MM.1S (cell line): ENCODE data around the gene TEK.
"Not testable (repeated sequence)": the region's sequence is repeated elsewhere in the genome, so short reads cannot be mapped to it uniquely, and the experiment has no call there.

Source experiments
- DNase-seq: peaks from one replicate; pipeline ENCODE4 v3.0.0-alpha.2; 2015
- H2AFZ ChIP-seq: fragments of 300-600 bp; sonication (generic); 2 replicates; pipeline ENCODE4 v1.6.0; 2016; ENCODE audit warnings: antibody characterized with exemption, low read length
- H3F3A ChIP-seq: fragments of 300-600 bp; sonication (generic); 2 replicates; pipeline ENCODE4 v1.6.1; 2016; ENCODE audit warnings: mild to moderate bottlenecking, antibody characterized with exemption, low read length, moderate library complexity, mixed read lengths; ENCODE audit not compliant: insufficient read depth
- H3K27ac ChIP-seq: fragments of 300-600 bp; sonication (generic); 2 replicates; pipeline ENCODE4 v1.5.1; 2016; ENCODE audit warnings: mild to moderate bottlenecking, low read length
- H3K27me3 ChIP-seq: fragments of 300-600 bp; sonication (generic); replicated peaks from 2 replicates; pipeline ENCODE4 v1.6.0; 2016; ENCODE audit warnings: low read length; ENCODE audit not compliant: insufficient read depth
- H3K36me3 ChIP-seq: fragments of 300-600 bp; sonication (generic); replicated peaks from 2 replicates; pipeline ENCODE4 v1.6.1; 2016; ENCODE audit warnings: mild to moderate bottlenecking, low read length, mixed read lengths; ENCODE audit not compliant: insufficient read depth
- H3K4me1 ChIP-seq: fragments of 300-600 bp; sonication (generic); 2 replicates; pipeline ENCODE4 v1.6.1; 2016; ENCODE audit warnings: low read length, mixed read lengths
- H3K4me2 ChIP-seq: fragments of 300-600 bp; sonication (generic); 2 replicates; pipeline ENCODE4 v1.6.0; 2016; ENCODE audit warnings: low read depth, low read length
- H3K4me3 ChIP-seq: fragments of 300-600 bp; sonication (generic); 2 replicates; pipeline ENCODE4 v1.5.1; 2016; ENCODE audit warnings: low read length, mixed read lengths
- H3K79me2 ChIP-seq: fragments of 300-600 bp; sonication (generic); 2 replicates; pipeline ENCODE4 v1.6.1; 2016; ENCODE audit warnings: mixed run types, low read length, mixed read lengths
- H3K9ac ChIP-seq: fragments of 300-600 bp; sonication (generic); 2 replicates; pipeline ENCODE4 v1.6.1; 2016; ENCODE audit warnings: low read length, mixed read lengths
- H3K9me2 ChIP-seq: fragments of 300-600 bp; sonication (generic); replicated peaks from 2 replicates; pipeline ENCODE4 v1.6.1; 2016; ENCODE audit warnings: mild to moderate bottlenecking, low read length, mixed read lengths; ENCODE audit not compliant: insufficient read depth
- H3K9me3 ChIP-seq: fragments of 300-600 bp; sonication (generic); replicated peaks from 2 replicates; pipeline ENCODE4 v1.6.1; 2016; ENCODE audit warnings: mild to moderate bottlenecking, low read length, mixed read lengths; ENCODE audit not compliant: insufficient read depth
- H4K20me1 ChIP-seq: fragments of 300-600 bp; sonication (generic); 2 replicates; pipeline ENCODE4 v1.6.1; 2016; ENCODE audit warnings: mild to moderate bottlenecking, low read length, moderate library complexity, mixed read lengths; ENCODE audit not compliant: insufficient read depth
- EZH2 ChIP-seq: fragments of 300-600 bp; sonication (generic); optimal IDR thresholded peaks from 2 replicates; pipeline ENCODE3; 2017; ENCODE audit warnings: low read depth, mild to moderate bottlenecking, antibody characterized with exemption, low read length, mixed read lengths
- EZH2phosphoT487 ChIP-seq: fragments of 300-600 bp; sonication (generic); IDR thresholded peaks from 2 replicates; pipeline ENCODE4 v1.6.1; 2018; ENCODE audit warnings: antibody characterized with exemption, low read length
- TF ChIP-seq, protein P1 (sequence below): fragments of 300-600 bp; sonication (generic); IDR thresholded peaks from 2 replicates; pipeline ENCODE4 v1.5.1; 2016; ENCODE audit warnings: antibody characterized with exemption, low read length, mixed read lengths

TEK gene

DNA sequence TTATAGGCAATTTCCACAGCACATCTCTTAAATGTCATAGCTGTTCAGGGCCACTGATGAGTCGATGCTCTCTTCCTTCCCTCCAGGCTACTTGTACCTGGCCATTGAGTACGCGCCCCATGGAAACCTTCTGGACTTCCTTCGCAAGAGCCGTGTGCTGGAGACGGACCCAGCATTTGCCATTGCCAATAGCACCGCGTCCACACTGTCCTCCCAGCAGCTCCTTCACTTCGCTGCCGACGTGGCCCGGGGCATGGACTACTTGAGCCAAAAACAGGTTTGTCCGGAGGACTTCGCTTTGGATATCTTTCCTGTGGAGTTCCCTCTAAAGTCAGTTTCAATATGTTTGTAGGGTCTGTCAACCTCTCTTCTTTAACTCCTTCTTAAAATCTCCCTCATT is 103.6 kb downstream of the TEK start:
- H2AFZ ChIP-seq = no peak overlapping the region
- no peaks in the 10 kb centered on the region for H3K4me1 ChIP-seq
- H3K9me2 ChIP-seq = no peaks in the 10 kb centered on the region
- no peak for DNase-seq
- H3K9me3 ChIP-seq = no peaks in the 10 kb centered on the region
- no peaks in the 10 kb centered on the region for H3F3A ChIP-seq
- no peak overlapping the region for H3K9ac ChIP-seq
- no peaks in the 10 kb centered on the region for H3K79me2 ChIP-seq
- TF ChIP-seq, protein P1, sequence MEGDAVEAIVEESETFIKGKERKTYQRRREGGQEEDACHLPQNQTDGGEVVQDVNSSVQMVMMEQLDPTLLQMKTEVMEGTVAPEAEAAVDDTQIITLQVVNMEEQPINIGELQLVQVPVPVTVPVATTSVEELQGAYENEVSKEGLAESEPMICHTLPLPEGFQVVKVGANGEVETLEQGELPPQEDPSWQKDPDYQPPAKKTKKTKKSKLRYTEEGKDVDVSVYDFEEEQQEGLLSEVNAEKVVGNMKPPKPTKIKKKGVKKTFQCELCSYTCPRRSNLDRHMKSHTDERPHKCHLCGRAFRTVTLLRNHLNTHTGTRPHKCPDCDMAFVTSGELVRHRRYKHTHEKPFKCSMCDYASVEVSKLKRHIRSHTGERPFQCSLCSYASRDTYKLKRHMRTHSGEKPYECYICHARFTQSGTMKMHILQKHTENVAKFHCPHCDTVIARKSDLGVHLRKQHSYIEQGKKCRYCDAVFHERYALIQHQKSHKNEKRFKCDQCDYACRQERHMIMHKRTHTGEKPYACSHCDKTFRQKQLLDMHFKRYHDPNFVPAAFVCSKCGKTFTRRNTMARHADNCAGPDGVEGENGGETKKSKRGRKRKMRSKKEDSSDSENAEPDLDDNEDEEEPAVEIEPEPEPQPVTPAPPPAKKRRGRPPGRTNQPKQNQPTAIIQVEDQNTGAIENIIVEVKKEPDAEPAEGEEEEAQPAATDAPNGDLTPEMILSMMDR = no peak
- no peak for TF ChIP-seq EZH2
- no peak for TF ChIP-seq EZH2phosphoT487
- H3K27me3 ChIP-seq = no peaks in the 10 kb centered on the region
- no peak overlapping the region for H3K27ac ChIP-seq
- H3K4me2 ChIP-seq = no peak overlapping the region
- H4K20me1 ChIP-seq = no peaks in the 10 kb centered on the region
- H3K36me3 ChIP-seq = no peaks in the 10 kb centered on the region
- no peak overlapping the region for H3K4me3 ChIP-seq

DNA sequence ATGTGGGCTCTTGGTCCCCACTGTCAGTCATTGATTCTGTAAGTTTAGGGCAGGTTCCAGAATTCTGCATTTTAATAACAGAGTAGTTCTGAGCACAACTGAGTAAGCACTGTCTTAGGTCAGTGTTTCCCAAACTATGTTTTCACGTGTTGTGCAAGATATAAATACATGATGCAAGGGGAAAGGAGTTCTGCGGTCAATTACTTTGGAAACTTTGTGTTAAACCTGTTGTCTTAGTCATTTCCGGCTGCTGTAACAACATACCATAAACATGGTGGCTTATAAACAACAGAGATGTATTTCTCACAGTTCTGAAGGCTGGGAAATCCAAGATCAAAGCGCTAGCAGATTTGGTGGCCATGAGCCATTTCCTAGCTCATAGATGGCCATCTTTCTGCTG is 118.2 kb downstream of the TEK start:
- no peaks in the 10 kb centered on the region for H3F3A ChIP-seq
- H3K9ac ChIP-seq = no peak overlapping the region
- no peak overlapping the region for H3K27ac ChIP-seq
- no peaks in the 10 kb centered on the region for H3K9me3 ChIP-seq
- no peaks in the 10 kb centered on the region for H3K9me2 ChIP-seq
- no peak overlapping the region for H3K4me3 ChIP-seq
- no peak for DNase-seq
- H3K4me2 ChIP-seq = no peak overlapping the region
- no peaks in the 10 kb centered on the region for H4K20me1 ChIP-seq
- no peaks in the 10 kb centered on the region for H3K36me3 ChIP-seq
- H3K79me2 ChIP-seq = no peaks in the 10 kb centered on the region
- no peak overlapping the region for H2AFZ ChIP-seq
- H3K4me1 ChIP-seq = no peaks in the 10 kb centered on the region
- no peak for TF ChIP-seq EZH2
- TF ChIP-seq, protein P1 = no peak
- no peak for TF ChIP-seq EZH2phosphoT487
- H3K27me3 ChIP-seq = no peaks in the 10 kb centered on the region

DNA sequence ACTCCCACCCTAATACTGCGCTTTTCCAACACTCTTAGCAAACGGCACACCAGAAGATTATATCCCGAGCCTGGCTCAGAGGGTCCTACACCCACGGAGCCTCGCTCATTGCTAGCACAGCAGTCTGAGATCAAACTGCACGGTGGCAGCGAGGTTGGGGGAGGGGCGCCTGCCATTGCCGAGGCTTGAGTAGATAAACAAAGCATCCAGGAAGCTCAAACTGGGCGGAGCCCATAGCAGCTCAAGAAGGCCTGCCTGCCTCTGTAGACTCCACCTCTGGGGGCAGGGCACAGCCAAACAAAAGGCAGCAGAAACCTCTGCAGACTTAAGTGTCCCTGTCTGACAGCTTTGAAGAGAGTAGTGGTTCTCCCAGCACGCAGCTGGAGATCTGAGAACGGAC is 130.6 kb downstream of the TEK start:
- H2AFZ ChIP-seq, H3K4me1 ChIP-seq, H3K9me3 ChIP-seq, H3K4me2 ChIP-seq, H3K4me3 ChIP-seq, H3K36me3 ChIP-seq, H3K9me2 ChIP-seq, H3K27ac ChIP-seq, H3K27me3 ChIP-seq, H3K9ac ChIP-seq, H4K20me1 ChIP-seq, H3K79me2 ChIP-seq, DNase-seq, H3F3A ChIP-seq: not testable (repeated sequence)

DNA sequence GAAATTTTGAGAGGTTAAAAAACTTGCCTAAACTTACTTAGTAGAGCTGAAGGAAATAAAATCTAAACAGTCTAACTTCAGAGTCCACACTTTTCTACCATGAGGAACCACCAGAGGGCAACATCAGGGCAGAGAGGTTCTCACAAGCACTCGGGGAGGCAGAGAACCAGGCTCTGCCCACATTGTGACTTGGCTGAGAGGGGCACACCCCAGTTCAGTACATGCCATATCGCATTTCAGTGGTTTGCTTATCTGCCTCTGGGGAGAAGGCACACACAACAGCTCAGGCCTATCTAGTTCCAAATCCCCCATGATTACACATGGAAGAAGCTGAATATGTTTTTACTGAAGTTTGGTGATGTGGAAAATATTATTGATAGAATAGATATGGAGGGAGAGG is 138.7 kb downstream of the TEK start:
- Histone ChIP-seq H3K9me3 (no peaks in the 10 kb centered on the region), H3K27ac (no peak overlapping the region), H3K9me2 (no peaks in the 10 kb centered on the region), H3K4me2 (no peak overlapping the region), H3F3A (no peaks in the 10 kb centered on the region), H3K79me2 (no peaks in the 10 kb centered on the region), H3K9ac (no peak overlapping the region), H3K4me3 (no peak overlapping the region), H4K20me1 (no peaks in the 10 kb centered on the region), H3K27me3 (no peaks in the 10 kb centered on the region), H3K36me3 (no peaks in the 10 kb centered on the region), H2AFZ (no peak overlapping the region), H3K4me1 (no peaks in the 10 kb centered on the region)
- no peak for TF ChIP-seq EZH2
- TF ChIP-seq, protein P1 = peak; percentile 47
- peak; percentile 7 for DNase-seq
